GM21786 (cell line): ENCODE measurements around the gene ARMC7.
A peak's percentile ranks its signal among the peaks of the same experiment; 100 is the strongest.

Experiments
- ATAC-seq: cut with Tn5 transposase; IDR thresholded peaks from one replicate; pipeline ENCODE4 v1.9.1; 2021; ENCODE audit not compliant: unreplicated experiment

The ARMC7 gene

GRCh38 chr17:75098861-75099260, 10.9 kb upstream of the ARMC7 start:
- no peak for ATAC-seq

- no peak for ATAC-seq
These were observed 9.7 kb upstream of the ARMC7 start for GRCh38 chr17:75099881-75100595.

- ATAC-seq = no peak
These were observed 7.4 kb upstream of the ARMC7 start for GRCh38 chr17:75102385-75102821.

DNA sequence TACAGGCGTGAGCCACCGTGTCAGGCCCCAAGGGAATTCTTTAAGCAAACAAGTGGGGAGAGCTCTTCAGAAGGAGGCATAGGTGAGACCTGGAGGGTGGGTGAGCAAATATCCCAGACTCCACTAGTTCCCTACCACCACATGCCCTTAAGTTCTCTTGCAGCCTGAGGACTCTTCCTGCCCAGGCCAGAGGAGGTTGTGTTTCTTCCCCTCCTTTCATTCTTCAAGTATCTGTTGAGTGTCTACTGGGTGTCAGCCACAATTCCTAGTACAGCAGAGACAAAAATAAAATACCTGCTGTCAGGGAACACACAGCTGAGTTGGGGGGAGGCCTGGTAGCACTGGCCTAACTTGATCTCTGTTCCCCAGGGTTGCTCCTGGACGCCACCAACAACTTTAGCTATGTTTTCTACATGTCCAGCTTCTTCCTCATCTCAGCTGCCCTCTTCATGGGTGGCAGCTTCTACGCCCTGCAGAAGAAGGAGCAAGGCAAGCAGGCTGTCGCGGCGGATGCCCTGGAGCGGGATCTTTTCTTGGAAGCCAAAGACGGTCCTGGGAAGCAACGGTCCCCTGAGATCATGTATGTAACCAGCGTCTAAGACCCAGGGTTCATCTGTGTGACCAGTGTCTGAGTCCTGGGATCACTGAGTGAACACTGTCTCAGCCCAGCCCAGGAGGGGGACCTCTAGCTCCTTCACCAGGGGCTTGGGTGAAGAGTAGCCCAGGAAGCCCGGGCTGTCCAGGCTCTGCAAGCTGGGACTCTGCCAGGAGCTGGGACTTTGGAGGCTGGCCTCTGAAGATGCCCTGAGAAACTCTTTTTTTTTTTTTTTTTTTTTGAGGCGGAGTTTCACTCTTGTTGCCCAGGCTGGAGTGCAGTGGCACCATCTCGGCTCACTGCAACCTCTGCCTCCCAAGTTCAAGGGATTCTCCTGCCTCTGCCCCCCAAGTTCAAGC, 5.9 kb upstream of the ARMC7 start:
- ATAC-seq = no peak

- no peak for ATAC-seq
These were observed 4.4 kb upstream of the ARMC7 start for GRCh38 chr17:75105126-75106080.

- no peak for ATAC-seq
These were observed 1.6 kb upstream of the ARMC7 start for GRCh38 chr17:75108193-75108592.

DNA sequence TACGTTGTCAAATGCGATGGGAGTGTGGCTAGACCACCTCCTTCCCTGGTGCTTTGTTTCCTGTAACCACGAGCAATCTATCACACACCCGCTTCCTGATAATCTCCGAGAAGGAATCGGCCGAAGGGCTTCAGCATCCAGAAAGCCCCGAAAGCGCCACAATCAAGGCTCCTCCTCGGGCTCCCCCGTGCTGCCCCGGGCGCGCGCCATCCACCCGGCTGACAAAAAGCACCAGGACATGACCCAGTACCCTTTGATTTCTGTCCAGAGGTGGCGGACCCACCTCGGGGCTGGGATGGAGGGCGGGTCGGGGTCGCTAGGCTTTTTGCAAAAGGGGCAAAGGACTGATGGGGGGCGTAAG, 743 bp upstream of the ARMC7 start:
- ATAC-seq = no peak

- no peak for ATAC-seq
These were observed 617 bp downstream of the ARMC7 start for GRCh38 chr17:75110234-75110937.

- no peak for ATAC-seq
These were observed 2.1 kb downstream of the ARMC7 start for GRCh38 chr17:75111777-75112335.

GRCh38 chr17:75113798-75114551, 4.2 kb downstream of the ARMC7 start:
- ATAC-seq = peak; percentile 47

GRCh38 chr17:75114552-75115314, 5.0 kb downstream of the ARMC7 start:
- ATAC-seq = no peak

GRCh38 chr17:75115555-75115954, 5.8 kb downstream of the ARMC7 start:
- ATAC-seq = no peak

- no peak for ATAC-seq
These were observed 7.0 kb downstream of the ARMC7 start for GRCh38 chr17:75116737-75117136.

DNA sequence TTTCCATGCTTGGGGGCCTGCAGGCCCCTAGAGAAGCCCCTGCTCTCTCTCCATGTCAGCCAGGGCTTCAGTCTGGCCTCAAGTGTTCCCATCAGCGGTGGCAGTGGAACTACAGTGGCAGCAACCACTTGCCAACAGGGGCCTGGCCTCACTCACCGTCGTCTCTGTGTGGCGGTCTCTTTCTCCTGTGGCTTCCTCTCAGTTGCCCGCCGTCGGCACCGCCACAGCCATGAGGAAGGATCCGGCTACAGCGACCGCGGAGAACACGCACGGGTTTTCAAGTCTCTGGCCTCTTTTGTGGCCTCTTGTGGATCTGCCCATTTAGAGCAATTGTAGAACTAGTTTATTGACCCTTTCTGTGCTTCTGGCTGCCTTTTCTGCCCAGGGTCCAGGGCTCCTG, 8.5 kb downstream of the ARMC7 start:
- ATAC-seq = no peak

- no peak for ATAC-seq
These were observed 14.5 kb downstream of the ARMC7 start for GRCh38 chr17:75124041-75124818.

DNA sequence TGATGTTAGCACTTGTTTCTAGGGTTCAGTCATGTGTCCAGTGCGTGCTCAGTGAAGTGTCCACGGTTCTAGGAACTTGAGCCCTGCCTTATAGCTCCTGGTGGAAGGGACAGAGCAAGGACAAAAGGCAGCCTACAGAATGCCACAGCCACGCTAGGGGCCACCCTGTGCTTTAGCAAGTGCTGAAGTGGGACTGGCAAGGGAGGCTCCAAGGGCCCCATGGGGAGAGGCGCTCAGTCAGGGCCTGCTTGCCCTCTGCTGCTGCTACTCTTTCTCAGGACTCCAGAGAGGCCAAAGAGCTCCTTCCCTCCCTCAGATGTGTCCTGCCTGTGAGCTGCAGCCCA, 15.0 kb downstream of the ARMC7 start:
- ATAC-seq = no peak

DNA sequence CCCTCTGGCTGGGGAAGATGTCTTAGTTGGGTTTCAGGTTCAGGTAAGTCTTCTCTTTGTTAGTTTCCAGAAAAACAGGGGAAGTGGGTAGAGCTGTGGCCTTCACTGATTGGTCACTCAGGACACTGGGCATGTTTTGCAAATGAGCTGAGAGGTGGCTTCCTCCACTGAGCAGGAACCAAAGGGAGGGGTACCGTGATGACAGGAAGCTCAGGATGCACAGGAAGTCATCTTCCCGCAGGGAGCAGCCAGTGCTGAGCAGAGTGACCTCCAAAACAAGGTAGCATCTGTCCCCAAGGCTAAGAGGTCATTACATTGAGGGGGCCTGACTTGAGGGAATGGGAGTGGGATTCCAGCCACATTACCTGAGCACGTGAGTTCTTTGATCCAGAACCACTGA, 16.2 kb downstream of the ARMC7 start:
- ATAC-seq = no peak

DNA sequence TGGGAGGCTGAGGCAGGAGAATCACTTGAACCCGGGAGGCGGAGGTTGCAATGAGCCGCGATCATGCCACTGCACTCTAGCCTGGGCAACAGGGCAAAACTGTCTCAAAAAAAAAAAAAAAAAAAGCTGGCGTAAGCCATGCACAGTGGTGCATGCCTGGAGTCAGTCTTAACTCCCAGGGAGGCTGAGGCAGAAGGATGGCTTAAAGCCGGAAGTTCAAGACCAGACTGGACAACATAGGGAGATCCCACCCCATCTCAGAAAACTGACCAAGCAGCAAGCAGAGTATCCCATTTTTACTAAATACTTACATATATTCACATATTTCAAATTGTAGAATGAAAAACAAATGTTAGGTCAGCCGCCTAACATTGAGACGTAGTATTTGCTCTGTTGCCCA, 17.2 kb downstream of the ARMC7 start:
- ATAC-seq = no peak
